Measurements from ENCODE around the gene IGFBP5. TPM values are rescaled to one million over a fixed set of nuclear protein-coding genes. Genes with fewer than 3 reads are reported as not detected.

IGFBP5 gene
- total RNA-seq, 1 experiment from 2014 or later, result 3.9 TPM

GRCh38 chr2:216622526-216622925 is 72.8 kb downstream of the IGFBP5 start:
- H3K4me1 ChIP-seq (ENCODE audit: control insufficient read depth in 1 of 2, insufficient read depth in 2 of 2, low read length in 2 of 2), result no peaks in the 10 kb centered on the region
- ChIA-PET RAD21 (ENCODE audit: low non-redundant PET in 1 of 2, low total read pairs in 2 of 2, uncharacterized antibody in 2 of 2, unreplicated experiment in 2 of 2) (no interaction called here), CTCF (no interaction called here)

More at GRCh38 chr2:216622526-216622925, 72.8 kb downstream of the IGFBP5 start:
- TF ChIP-seq EGR1 (IDR thresholded peaks at IDR 0.05; ENCODE audit: low read depth), result no peak
- TF ChIP-seq ELF1 (IDR thresholded peaks at IDR 0.05; ENCODE audit: borderline replicate concordance, low read depth), result no peak
- TF ChIP-seq POLR2AphosphoS5 (IDR thresholded peaks at IDR 0.05; ENCODE audit: low read depth, low read length), result no peak
- Histone ChIP-seq H3K9ac (ENCODE audit: low read length) (no peak overlapping the region), H2AFZ (ENCODE audit: low read depth, low read length, poor library complexity, severe bottlenecking) (no peak overlapping the region), H4K20me1 (ENCODE audit: insufficient read depth) (no peaks in the 10 kb centered on the region), H3K4me2 (ENCODE audit: low read length) (no peak overlapping the region), H3K79me2 (ENCODE audit: insufficient read depth, low read length) (no peaks in the 10 kb centered on the region), H3K36me3 (ENCODE audit: control insufficient read depth in 1 of 2, insufficient read depth in 2 of 2, low read length in 2 of 2) (no peaks in the 10 kb centered on the region), H3K4me3 (replicated peaks in 1 of 2; ENCODE audit: low read depth in 1 of 2, low read length in 2 of 2) (no peak overlapping the region), H3K27me3 (ENCODE audit: insufficient read depth, low read length) (no peaks in the 10 kb centered on the region), H3K9me3 (ENCODE audit: control insufficient read depth in 1 of 2, insufficient read depth in 1 of 2, low read depth in 1 of 2, low read length in 2 of 2) (no peaks in the 10 kb centered on the region), H3K27ac (ENCODE audit: low read depth, low read length) (no peak overlapping the region), H3K9me2 (ENCODE audit: insufficient read depth) (no peaks in the 10 kb centered on the region)
- POLR2A ChIA-PET, result interaction anchor here (1.2 kb wide), 1 partner anchor 8 kb away, joined by 4 read pairs; no protein-coding TSS in a partner anchor
- DNase-seq (ENCODE audit: low read depth, low spot score) (no peak), ATAC-seq (no peak)
- no TSS peak for BruUV-seq (replicated peaks)
- intact Hi-C loops (cut with micrococcal nuclease), result no loop called here

Other genes starting within 250 kb of the IGFBP5 start
- 3,018 TPM for gene RPL37A, start 196.7 kb downstream of the IGFBP5 start, total RNA-seq (2021; ENCODE audit: unreplicated experiment)
- gene IGFBP2, start 62.1 kb downstream of the IGFBP5 start, total RNA-seq (2021; ENCODE audit: unreplicated experiment), result 143 TPM
- gene TNP1, start 164.5 kb upstream of the IGFBP5 start, total RNA-seq (2021; ENCODE audit: unreplicated experiment), result not detected